GM21528 (cell line): ENCODE measurements around the gene CDSN.
"Not testable (repeated sequence)": the region's sequence is repeated elsewhere in the genome, so short reads cannot be mapped to it uniquely, and the experiment has no call there.

Experiments
- ATAC-seq: cut with Tn5 transposase; IDR thresholded peaks from one replicate; pipeline ENCODE4 v1.9.1; 2021; ENCODE audit warnings: mild to moderate bottlenecking, moderate library complexity; ENCODE audit not compliant: unreplicated experiment, low FRiP score

The CDSN gene

GRCh38 chr6:31120151-31120915 is at the start of gene CDSN:
TSS of gene CDSN (minus strand) at chr6:31120446. CDS start at chr6:31120419, 27 bp downstream.
- ATAC-seq = no peak

GRCh38 chr6:31169123-31169857 is 49.0 kb upstream of the CDSN start:
- ATAC-seq = no peak

GRCh38 chr6:31168606-31169005 is 48.4 kb upstream of the CDSN start:
- ATAC-seq = no peak

- ATAC-seq = no peak
Measured at GRCh38 chr6:31165986-31166385, 45.7 kb upstream of the CDSN start.

GRCh38 chr6:31165064-31165832 is 45.0 kb upstream of the CDSN start:
- ATAC-seq = peak; percentile 58

GRCh38 chr6:31164475-31165063 is 44.3 kb upstream of the CDSN start:
- ATAC-seq = not testable (repeated sequence)

- ATAC-seq = no peak
Measured at GRCh38 chr6:31163922-31164321, 43.7 kb upstream of the CDSN start.

GRCh38 chr6:31162463-31163165 is 42.4 kb upstream of the CDSN start:
- no peak for ATAC-seq

- ATAC-seq = no peak
Measured at GRCh38 chr6:31161216-31162126, 41.2 kb upstream of the CDSN start.

- ATAC-seq = peak; percentile 13
Measured at GRCh38 chr6:31158863-31159855, 38.9 kb upstream of the CDSN start.

GRCh38 chr6:31158140-31158862 is 38.1 kb upstream of the CDSN start, which contains the start of gene TCF19:
TSS of gene TCF19 (plus strand) at chr6:31158589. CDS start at chr6:31159470, 881 bp downstream.
- peak; percentile 82 for ATAC-seq

GRCh38 chr6:31157513-31158139 is 37.4 kb upstream of the CDSN start, which contains the start of gene CCHCR1:
TSS of gene CCHCR1 (minus strand) at chr6:31157802. CDS start at chr6:31157600, 202 bp downstream.
- no peak for ATAC-seq

GRCh38 chr6:31156641-31157040 is 36.4 kb upstream of the CDSN start:
- no peak for ATAC-seq

- no peak for ATAC-seq
Measured at GRCh38 chr6:31154436-31154835, 34.2 kb upstream of the CDSN start.

- ATAC-seq = no peak
Measured at GRCh38 chr6:31152781-31153180, 32.5 kb upstream of the CDSN start.

- no peak for ATAC-seq
Measured at GRCh38 chr6:31149827-31150447, 29.7 kb upstream of the CDSN start.
